ENCODE data around the gene RPS6KA2.

- TF ChIP-seq ZFX (IDR thresholded peaks at IDR 0.05; ENCODE audit: borderline replicate concordance) (no peak), CTCF (IDR thresholded peaks at IDR 0.05) (no peak)
Observed at GRCh38 chr6:166469426-166469961, 157.6 kb downstream of the RPS6KA2 start.

Measured in 22Rv1 (cell line).